ENCODE data around the gene RARB. TPM values are rescaled to one million over a fixed set of nuclear protein-coding genes. Genes with fewer than 3 reads are reported as not detected.

RARB gene
- total and polyA plus RNA-seq, 10 donors, result 1.5 to 13.0 (median 7.5) TPM

DNA sequence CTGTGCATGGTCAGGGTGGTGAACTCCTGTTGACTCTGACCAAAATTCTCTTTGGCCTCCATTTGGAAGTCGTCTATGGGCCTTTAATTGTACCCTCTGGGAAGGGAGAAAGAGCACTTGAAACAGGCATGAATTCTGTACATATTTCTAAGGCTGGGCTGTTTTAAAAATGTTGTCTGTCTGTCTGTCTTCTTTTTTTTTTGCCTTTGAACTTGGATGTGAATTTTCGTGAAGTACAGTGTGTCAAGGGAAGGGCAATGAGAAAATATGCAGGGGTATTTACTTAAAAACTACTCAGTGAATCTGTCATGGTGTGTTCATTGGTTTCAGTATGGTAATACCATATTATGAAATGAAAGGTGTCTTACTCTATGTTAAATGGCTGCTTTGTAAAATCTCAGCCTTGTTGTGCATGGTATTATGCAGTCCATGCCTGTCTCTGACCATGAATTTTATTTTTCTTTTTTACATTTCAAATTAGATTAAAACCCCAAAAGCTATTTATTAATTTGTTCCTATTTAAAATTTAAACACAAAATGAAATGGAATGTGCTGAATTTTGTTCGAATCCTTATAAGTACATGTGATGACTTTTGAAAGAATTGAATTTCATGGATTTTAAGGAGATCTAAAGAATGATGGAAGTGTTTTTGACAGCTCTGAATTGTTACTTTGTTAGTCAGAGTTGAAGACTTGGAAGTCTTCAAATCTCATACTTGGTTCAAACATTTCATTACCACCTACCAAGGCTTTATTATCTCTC, 51.1 kb downstream of the RARB start:
- Histone ChIP-seq H3K4me3 (no peak overlapping the region), H3K36me3 (no peaks in the 10 kb centered on the region), H3K9me3 (no peaks in the 10 kb centered on the region), H3K27me3 (replicated peaks in 1 of 7) (no peaks in the 10 kb centered on the region), H3K4me1 (peaks cover 0 to 16% (median 3%) of the 10 kb centered on the region in 6 donors), H3K27ac (peak overlapping the region in 1 of 8 donors; percentile 2)
- intact Hi-C loops (cut with DNase I; ENCODE audit: low total_unique reads), result no loop called here
- WGBS, 5 donors, result 68 to 76% (median 71%) methylated on average over 3 of the region's 3 CpGs
- DNase-seq, result no peak
- TF ChIP-seq POLR2AphosphoS5 (IDR thresholded peaks at IDR 0.05) (no peak), POLR2A (IDR thresholded peaks at IDR 0.05) (no peak)
- TF ChIP-seq, protein P1, sequence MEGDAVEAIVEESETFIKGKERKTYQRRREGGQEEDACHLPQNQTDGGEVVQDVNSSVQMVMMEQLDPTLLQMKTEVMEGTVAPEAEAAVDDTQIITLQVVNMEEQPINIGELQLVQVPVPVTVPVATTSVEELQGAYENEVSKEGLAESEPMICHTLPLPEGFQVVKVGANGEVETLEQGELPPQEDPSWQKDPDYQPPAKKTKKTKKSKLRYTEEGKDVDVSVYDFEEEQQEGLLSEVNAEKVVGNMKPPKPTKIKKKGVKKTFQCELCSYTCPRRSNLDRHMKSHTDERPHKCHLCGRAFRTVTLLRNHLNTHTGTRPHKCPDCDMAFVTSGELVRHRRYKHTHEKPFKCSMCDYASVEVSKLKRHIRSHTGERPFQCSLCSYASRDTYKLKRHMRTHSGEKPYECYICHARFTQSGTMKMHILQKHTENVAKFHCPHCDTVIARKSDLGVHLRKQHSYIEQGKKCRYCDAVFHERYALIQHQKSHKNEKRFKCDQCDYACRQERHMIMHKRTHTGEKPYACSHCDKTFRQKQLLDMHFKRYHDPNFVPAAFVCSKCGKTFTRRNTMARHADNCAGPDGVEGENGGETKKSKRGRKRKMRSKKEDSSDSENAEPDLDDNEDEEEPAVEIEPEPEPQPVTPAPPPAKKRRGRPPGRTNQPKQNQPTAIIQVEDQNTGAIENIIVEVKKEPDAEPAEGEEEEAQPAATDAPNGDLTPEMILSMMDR (IDR thresholded peaks at IDR 0.05 in 8 of 11, conservative IDR thresholded peaks at IDR 0.05 in 3 of 11), result no peak

DNA sequence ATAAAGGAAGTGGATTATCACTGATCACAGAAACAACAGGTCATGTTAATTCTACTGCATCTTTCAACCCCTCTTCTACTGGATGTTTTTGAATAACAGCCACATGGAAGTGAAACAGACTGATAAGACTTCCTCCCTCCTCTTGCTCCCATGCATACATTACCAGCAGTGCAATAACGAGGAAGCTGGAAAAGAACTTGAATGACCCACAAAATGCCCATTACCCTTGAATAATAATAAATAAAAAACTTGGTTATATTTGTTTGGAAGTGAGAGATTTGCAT, 51.6 kb downstream of the RARB start:
- TF ChIP-seq POLR2AphosphoS5 (IDR thresholded peaks at IDR 0.05) (no peak), POLR2A (IDR thresholded peaks at IDR 0.05) (no peak)
- TF ChIP-seq, protein P1 (IDR thresholded peaks at IDR 0.05 in 8 of 11, conservative IDR thresholded peaks at IDR 0.05 in 3 of 11), result no peak
- Histone ChIP-seq H3K9me3 (no peaks in the 10 kb centered on the region), H3K4me1 (peaks cover 0 to 16% (median 3%) of the 10 kb centered on the region in 6 donors), H3K27ac (no peak overlapping the region), H3K4me3 (no peak overlapping the region), H3K36me3 (no peaks in the 10 kb centered on the region), H3K27me3 (replicated peaks in 1 of 7) (no peaks in the 10 kb centered on the region)
- intact Hi-C loops (cut with DNase I; ENCODE audit: low total_unique reads), result no loop called here
- DNase-seq, result no peak
- WGBS, 5 donors, result 3 to 12% (median 10%) methylated on average over 1 of the region's 1 CpG

- no peaks in the 10 kb centered on the region for H3K27me3 ChIP-seq (replicated peaks in 1 of 7)
- WGBS, 5 donors, result 73 to 84% (median 77%) methylated on average over 1 of the region's 1 CpG
- TF ChIP-seq, protein P1 (IDR thresholded peaks at IDR 0.05 in 8 of 11, conservative IDR thresholded peaks at IDR 0.05 in 3 of 11), result no peak
- TF ChIP-seq POLR2AphosphoS5 (IDR thresholded peaks at IDR 0.05), result no peak
- no peak for TF ChIP-seq POLR2A (IDR thresholded peaks at IDR 0.05)
- no peaks in the 10 kb centered on the region for H3K9me3 ChIP-seq
- intact Hi-C loops (cut with DNase I; ENCODE audit: low total_unique reads), result no loop called here
- peaks cover 0 to 16% (median 3%) of the 10 kb centered on the region in 6 donors for H3K4me1 ChIP-seq
- H3K36me3 ChIP-seq, result no peaks in the 10 kb centered on the region
- no peak overlapping the region for H3K27ac ChIP-seq
- DNase-seq, result no peak
- no peak overlapping the region for H3K4me3 ChIP-seq
Observed at GRCh38 chr3:25480811-25481210, 52.7 kb downstream of the RARB start.

GRCh38 chr3:25481386-25481785, 53.3 kb downstream of the RARB start:
- H3K27me3 ChIP-seq (replicated peaks in 1 of 7), result no peaks in the 10 kb centered on the region
- intact Hi-C loops (cut with DNase I; ENCODE audit: low total_unique reads), result no loop called here
- TF ChIP-seq, protein P1 (IDR thresholded peaks at IDR 0.05 in 8 of 11, conservative IDR thresholded peaks at IDR 0.05 in 3 of 11), result no peak
- TF ChIP-seq POLR2AphosphoS5 (IDR thresholded peaks at IDR 0.05), result no peak
- no peak for TF ChIP-seq POLR2A (IDR thresholded peaks at IDR 0.05)
- no peaks in the 10 kb centered on the region for H3K9me3 ChIP-seq
- H3K36me3 ChIP-seq, result no peaks in the 10 kb centered on the region
- DNase-seq, result no peak
- H3K27ac ChIP-seq, result no peak overlapping the region
- H3K4me1 ChIP-seq, result peaks cover 0 to 16% (median 3%) of the 10 kb centered on the region in 6 donors
- 36 to 92% (median 71%) methylated on average over 1 of the region's 1 CpG for WGBS, 5 donors
- no peak overlapping the region for H3K4me3 ChIP-seq
